ENCODE measurements around the gene TTC23L. TPM values are rescaled to one million over a fixed set of nuclear protein-coding genes. Genes with fewer than 3 reads are reported as not detected.

Gene TTC23L
- total RNA-seq, 1 donor from 2014 or later = 1.6 TPM

- Mint-ChIP-seq H3K27me3 (ENCODE audit: low read depth) (no peaks in the 10 kb centered on the region), H3K27ac (ENCODE audit: unreplicated experiment) (no peak overlapping the region), H3K36me3 (ENCODE audit: low read depth) (peaks cover 5% of the 10 kb centered on the region), H3K4me3 (no peak overlapping the region), H3K4me1 (no peaks in the 10 kb centered on the region), H3K9me3 (no peaks in the 10 kb centered on the region)
- DNase-seq (ENCODE audit: low read depth, low spot score) = no peak
- TF ChIP-seq, protein P1, sequence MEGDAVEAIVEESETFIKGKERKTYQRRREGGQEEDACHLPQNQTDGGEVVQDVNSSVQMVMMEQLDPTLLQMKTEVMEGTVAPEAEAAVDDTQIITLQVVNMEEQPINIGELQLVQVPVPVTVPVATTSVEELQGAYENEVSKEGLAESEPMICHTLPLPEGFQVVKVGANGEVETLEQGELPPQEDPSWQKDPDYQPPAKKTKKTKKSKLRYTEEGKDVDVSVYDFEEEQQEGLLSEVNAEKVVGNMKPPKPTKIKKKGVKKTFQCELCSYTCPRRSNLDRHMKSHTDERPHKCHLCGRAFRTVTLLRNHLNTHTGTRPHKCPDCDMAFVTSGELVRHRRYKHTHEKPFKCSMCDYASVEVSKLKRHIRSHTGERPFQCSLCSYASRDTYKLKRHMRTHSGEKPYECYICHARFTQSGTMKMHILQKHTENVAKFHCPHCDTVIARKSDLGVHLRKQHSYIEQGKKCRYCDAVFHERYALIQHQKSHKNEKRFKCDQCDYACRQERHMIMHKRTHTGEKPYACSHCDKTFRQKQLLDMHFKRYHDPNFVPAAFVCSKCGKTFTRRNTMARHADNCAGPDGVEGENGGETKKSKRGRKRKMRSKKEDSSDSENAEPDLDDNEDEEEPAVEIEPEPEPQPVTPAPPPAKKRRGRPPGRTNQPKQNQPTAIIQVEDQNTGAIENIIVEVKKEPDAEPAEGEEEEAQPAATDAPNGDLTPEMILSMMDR (conservative IDR thresholded peaks at IDR 0.05) = no peak
These were observed 21.2 kb upstream of the TTC23L start for GRCh38 chr5:34817558-34818351.

- Mint-ChIP-seq H3K27me3 (ENCODE audit: low read depth) (no peaks in the 10 kb centered on the region), H3K27ac (ENCODE audit: unreplicated experiment) (no peak overlapping the region), H3K4me3 (no peak overlapping the region), H3K4me1 (no peaks in the 10 kb centered on the region), H3K9me3 (no peaks in the 10 kb centered on the region), H3K36me3 (ENCODE audit: low read depth) (peaks cover 13% of the 10 kb centered on the region)
- DNase-seq (ENCODE audit: low read depth, low spot score) = no peak
- TF ChIP-seq, protein P1 (conservative IDR thresholded peaks at IDR 0.05) = no peak
These were observed 20.2 kb upstream of the TTC23L start for GRCh38 chr5:34818717-34819116.

- H3K4me1 Mint-ChIP-seq = no peaks in the 10 kb centered on the region
- peaks cover 23% of the 10 kb centered on the region for H3K36me3 Mint-ChIP-seq (ENCODE audit: low read depth)
- H3K27me3 Mint-ChIP-seq (ENCODE audit: low read depth) = no peaks in the 10 kb centered on the region
- H3K9me3 Mint-ChIP-seq = no peaks in the 10 kb centered on the region
- no peak overlapping the region for H3K27ac Mint-ChIP-seq (ENCODE audit: unreplicated experiment)
- H3K4me3 Mint-ChIP-seq = no peak overlapping the region
- TF ChIP-seq, protein P1 (conservative IDR thresholded peaks at IDR 0.05) = no peak
- DNase-seq (ENCODE audit: low read depth, low spot score) = no peak
These were observed 18.4 kb upstream of the TTC23L start for GRCh38 chr5:34820593-34820992.

DNA sequence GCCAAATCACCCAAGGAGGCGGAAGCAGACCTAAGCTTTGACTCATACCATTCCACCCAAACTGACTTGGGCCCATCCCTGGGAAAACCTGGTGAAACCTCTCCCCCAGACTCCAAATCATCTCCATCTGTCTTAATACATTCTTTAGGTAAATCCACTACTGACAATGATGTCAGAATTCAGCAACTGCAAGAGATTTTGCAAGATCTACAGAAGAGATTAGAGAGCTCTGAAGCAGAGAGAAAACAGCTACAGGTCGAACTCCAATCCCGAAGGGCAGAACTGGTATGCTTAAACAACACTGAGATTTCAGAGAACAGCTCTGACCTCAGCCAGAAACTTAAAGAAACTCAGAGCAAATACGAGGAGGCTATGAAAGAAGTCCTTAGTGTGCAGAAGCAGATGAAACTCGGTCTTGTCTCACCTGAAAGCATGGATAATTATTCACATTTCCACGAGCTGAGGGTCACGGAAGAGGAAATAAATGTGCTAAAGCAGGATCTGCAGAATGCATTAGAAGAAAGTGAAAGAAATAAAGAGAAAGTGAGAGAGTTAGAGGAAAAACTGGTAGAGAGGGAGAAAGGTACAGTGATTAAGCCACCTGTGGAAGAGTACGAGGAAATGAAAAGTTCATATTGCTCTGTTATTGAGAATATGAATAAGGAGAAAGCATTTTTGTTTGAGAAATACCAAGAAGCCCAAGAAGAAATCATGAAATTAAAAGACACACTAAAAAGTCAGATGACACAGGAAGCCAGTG lies 15.8 kb upstream of the TTC23L start:
- TF ChIP-seq, protein P1 (conservative IDR thresholded peaks at IDR 0.05) = no peak
- Mint-ChIP-seq H3K27me3 (ENCODE audit: low read depth) (no peaks in the 10 kb centered on the region), H3K27ac (ENCODE audit: unreplicated experiment) (no peak overlapping the region), H3K4me1 (no peaks in the 10 kb centered on the region), H3K9me3 (no peaks in the 10 kb centered on the region), H3K36me3 (ENCODE audit: low read depth) (peaks cover 42% of the 10 kb centered on the region), H3K4me3 (no peak overlapping the region)
- DNase-seq (ENCODE audit: low read depth, low spot score) = no peak

DNA sequence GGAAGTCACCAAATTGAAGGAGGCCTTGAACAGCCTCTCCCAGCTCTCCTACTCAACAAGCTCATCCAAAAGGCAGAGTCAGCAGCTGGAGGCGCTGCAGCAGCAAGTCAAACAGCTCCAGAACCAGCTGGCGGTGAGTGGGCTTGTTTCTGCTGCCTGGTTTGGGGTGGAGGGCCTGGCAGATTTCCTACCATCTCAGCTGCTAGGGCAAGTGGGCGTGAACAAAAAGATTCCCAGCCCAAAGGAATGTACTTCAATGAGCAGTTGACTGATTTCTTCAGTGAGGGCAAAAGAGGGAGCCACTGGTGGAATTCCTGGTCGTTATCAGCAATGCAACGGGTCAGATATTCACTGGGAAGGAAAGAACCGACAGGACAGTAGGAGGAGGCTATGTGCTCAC lies 12.6 kb upstream of the TTC23L start:
- H3K36me3 Mint-ChIP-seq (ENCODE audit: low read depth) = peaks cover 54% of the 10 kb centered on the region
- no peak for DNase-seq (ENCODE audit: low read depth, low spot score)
- H3K4me1 Mint-ChIP-seq = peaks cover 6% of the 10 kb centered on the region
- TF ChIP-seq, protein P1 (conservative IDR thresholded peaks at IDR 0.05) = no peak
- no peak overlapping the region for H3K27ac Mint-ChIP-seq (ENCODE audit: unreplicated experiment)
- no peak overlapping the region for H3K4me3 Mint-ChIP-seq
- no peaks in the 10 kb centered on the region for H3K9me3 Mint-ChIP-seq
- H3K27me3 Mint-ChIP-seq (ENCODE audit: low read depth) = no peaks in the 10 kb centered on the region

Data from neural crest cell (in vitro differentiated cells).